HG03135 (cell line): ENCODE data around the gene LRRC73.
"Not testable (repeated sequence)": the region's sequence is repeated elsewhere in the genome, so short reads cannot be mapped to it uniquely, and the experiment has no call there.

Source experiments
- ATAC-seq: cut with Tn5 transposase; IDR thresholded peaks from one replicate; pipeline ENCODE4 v1.9.1; 2021; ENCODE audit warnings: mild to moderate bottlenecking, moderate library complexity; ENCODE audit not compliant: unreplicated experiment

Gene LRRC73

DNA sequence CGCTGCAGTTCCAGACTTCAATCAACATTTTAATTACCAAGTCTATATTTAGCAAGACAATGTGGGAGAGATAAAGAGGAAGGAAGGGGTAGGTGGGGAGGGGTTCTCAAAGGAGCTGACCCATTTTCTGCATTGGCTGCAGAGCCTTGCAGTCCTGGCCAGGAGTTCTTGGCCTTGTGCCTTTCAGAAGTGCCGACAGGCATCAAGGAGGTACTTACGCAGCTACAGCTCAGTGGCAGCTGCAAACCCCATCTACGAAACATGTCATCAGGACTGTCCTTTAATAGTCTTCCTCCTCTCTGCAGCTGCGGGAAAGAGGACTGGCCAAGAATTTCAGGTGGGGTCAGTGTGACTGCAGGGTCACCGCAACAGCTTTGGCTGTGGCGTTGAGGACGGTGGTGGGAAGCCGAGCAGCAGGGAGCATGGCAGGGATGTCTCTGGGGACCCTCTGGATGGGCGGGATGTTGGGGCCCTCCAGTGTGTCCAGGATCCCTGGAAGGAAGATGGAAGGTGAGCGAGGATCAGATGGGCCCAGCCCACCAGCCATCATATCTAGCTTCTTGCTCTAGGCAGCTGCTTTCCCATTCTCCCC lies 1.8 kb upstream of the LRRC73 start:
- ATAC-seq: no peak

DNA sequence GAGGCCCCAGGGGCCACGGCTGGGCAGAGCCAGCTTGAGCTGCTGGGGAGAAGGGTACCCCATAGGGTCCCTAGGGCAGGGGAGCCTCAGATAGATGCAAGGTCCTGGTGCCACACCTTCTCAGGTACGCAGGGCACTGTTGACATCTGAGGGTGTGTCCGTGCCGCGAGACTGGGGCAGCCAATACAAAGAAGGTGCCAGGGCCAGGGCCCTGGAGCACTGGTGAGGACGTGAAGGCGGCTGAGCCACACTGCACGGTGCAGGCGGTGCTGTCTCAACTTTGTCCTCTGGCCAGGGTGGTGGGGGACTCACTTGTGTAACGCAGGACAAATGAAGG lies 649 bp upstream of the LRRC73 start:
- ATAC-seq: no peak

DNA sequence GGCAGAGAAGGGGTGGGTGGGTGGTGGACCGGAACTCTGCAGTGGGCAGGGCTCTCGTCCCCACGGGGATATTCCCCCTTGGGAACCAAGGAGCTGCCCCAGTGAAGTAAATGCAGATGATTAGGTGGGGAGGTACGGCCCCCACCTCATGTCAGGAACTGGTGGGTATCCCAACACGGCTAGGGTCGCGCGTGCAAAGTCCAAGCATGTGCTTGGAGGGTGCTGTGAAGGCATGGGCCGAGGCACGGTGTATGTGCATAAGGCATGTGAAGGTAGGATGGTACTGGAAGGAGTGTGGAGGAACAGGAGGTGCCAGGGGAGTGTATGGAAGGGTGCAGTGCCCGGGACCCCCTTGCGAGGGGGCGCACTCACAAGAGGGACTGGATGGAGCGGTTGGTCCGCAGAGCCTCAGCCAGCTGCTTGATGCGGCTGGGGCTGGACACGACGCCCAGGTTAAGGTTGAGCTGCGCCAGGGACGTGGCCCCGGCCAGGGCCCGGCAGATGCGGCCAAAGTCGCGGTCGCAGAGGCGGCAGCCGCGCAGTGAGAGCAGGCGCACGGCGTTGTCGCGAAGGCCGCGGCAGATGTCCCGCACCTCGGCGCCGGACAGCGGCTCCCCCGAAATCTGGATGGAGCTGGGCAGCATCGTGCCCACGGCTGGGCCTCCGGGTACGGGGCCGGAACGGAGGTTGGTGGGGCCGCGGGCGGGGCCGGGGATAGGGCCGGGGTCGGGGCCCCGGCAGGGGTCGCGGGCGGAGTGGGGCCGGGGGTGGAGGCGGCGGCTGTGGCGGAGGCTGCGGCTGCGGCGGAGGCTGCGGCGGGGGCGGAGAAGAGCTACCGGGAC lies 783 bp downstream of the LRRC73 start:
- ATAC-seq: no peak

DNA sequence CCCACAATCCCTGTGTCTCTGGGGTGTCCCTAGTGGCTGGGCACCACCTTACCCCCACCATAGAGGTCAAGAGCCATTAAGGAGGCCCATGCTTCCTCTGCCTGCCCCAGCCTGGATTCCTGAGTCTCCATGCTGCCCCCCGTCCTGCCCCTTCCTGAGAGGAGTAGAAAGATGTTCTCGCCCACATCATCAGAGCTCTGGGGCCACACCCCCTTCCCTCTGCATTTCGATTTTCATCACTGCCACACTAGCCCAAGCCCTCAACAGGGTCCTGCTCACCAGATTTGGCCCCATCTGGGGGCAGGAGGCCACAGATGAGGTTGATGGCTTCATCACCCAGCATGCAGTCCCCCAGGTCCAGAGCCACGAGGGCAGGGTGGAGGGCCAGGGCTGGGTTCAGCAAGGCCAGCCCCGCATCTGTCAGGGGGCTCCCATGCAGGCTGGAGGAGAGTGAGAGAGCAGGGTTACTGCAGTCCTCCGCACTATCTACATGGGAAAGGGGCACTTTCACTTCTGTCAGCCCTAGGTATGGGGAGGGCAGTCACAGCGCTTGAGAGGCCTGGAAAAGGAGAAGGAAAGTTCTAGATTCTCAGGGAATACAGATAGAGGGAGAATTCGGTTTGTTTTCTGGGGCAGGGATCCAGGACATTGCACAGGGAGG lies 1.5 kb downstream of the LRRC73 start:
- no peak for ATAC-seq

DNA sequence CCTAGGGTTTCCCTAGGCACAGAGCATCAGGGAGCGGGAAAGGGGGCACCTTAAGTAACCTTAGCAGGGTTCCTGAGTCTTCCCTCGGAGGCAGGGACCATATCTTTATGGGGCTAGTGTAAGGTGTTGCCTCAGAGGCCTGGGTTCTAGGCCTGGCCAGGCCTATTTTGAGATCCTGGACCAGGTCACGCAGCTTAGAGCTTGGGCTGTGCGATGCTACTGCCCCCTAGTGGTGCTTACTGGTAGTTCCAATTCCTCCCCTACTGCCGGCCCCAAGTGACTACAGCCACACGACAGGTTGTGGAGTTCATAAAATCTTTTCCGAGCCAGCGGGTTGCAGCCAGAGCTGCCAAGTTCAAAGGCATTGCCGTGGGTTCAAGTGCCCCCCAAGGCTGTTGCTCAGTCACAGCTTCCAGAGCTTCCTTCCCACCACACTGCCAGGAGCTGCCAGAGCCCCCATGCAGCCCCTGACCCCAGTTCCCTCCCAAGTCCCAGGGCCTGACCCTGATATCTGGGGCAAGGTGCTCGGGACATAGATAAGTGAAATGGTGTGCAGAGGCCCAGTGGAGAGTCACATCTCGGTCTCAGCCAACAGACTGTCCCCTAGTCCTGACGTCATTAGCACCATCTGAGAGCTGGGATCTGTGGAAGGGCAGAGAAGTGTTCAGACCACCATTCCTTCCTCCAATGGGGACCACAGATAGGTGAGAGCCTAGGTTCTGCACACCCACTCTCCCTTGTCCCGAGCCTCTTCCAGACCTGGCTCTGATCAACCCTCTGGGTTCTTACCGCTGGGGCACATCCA lies 3.3 kb downstream of the LRRC73 start:
- ATAC-seq: no peak

DNA sequence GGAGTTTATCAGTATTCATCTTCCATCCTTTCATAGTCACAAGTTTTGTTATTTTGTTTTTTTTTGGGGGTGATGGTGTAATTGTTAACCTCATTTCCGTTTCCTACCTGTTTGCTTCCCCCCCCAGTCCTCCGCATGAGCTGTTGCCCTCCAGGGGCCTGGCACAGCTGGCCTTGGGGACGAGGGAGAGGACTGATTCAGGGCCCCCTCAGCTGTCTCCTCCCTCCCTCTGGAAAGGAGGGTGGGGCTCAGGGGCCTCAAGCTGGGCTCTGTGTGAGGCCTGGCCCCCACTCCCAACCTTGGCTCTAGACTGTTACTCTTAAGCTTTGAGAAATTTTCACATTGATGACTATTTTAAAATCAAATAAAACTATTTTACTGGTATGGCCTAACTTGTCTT lies 4.0 kb downstream of the LRRC73 start:
- ATAC-seq: no peak

DNA sequence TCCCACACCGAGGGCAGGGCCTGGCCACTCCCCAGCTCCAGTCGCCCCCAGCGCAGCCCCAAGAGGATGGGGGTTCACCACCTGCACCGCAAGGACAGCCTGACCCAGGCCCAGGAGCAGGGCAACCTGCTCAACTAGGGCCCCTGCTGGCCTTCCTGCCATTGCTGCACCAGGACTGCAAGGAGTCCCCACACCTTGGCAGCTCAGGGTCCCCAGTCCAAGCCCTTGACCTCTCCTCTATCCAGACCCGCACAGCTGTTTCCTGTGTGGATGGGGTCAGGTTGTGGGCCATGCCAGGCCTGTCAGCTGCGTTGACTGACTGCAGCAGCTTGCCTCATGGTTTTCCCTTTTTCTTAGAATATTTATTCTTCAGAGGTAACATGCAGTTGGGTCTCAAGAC lies 4.4 kb downstream of the LRRC73 start:
- no peak for ATAC-seq

DNA sequence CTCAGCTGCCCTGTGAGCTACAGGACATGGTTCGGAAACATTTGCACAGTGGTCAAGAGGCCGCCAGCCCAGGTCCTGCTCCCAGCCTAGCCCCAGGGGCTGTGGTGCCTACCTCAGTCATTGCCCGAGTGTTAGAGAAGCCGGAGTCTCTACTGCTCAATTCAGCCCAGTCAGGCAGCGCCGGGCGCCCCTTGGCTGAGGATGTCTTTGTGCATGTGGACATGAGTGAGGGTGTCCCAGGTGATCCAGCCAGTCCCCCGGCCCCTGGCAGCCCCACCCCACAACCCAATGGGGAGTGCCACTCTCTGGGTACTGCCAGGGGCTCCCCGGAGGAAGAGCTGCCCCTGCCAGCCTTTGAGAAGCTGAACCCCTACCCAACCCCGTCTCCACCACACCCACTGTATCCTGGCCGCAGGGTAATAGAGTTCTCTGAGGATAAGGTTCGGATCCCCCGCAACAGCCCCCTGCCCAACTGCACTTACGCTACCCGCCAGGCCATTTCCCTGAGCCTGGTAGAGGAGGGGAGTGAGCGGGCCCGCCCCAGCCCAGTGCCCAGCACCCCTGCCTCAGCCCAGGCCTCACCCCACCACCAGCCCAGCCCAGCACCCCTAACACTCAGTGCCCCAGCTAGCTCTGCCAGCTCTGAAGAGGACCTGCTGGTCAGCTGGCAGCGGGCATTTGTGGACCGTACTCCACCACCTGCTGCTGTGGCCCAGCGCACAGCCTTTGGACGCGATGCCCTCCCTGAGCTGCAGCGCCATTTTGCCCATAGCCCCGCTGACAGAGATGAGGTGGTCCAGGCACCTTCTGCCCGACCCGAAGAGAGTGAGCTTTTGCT lies 5.2 kb downstream of the LRRC73 start:
- no peak for ATAC-seq

DNA sequence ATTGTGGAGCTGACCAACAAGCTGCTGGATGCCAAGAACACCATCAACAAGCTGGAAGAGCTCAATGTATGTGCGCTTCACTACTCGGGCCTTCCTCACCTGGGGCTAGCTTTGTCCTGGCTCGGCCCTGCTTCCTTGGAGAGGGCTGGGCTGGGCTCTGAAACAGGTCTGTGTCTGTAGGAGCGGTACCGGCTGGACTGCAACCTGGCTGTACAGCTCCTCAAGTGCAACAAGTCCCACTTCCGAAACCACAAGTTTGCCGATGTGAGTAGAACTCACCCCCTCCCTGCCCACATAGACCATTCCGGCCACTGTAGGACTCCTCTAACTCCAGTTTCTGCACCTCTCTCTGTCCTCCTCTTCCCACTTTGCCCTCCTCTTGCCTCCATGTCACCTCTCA lies 6.7 kb downstream of the LRRC73 start:
- no peak for ATAC-seq

DNA sequence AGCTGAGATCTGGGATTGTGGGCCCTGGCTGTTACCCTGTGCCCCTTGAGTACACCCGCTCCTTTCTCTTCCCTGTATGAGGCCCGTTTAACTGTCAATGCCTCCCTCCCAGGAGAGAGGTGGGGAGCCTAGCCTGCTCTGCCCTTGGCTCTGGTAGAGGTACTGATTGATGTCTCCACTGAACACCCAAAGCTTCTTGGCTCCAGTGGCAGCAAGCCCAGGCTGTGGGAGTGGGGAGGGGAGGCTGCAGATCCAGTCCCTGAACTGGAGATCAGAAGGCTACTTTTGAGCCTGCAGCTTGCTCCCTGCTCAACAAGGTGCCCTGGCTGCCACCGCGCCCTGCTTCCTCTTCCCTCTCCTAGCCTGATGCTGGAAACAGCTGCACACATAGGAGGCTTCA lies 7.5 kb downstream of the LRRC73 start:
- ATAC-seq: no peak

DNA sequence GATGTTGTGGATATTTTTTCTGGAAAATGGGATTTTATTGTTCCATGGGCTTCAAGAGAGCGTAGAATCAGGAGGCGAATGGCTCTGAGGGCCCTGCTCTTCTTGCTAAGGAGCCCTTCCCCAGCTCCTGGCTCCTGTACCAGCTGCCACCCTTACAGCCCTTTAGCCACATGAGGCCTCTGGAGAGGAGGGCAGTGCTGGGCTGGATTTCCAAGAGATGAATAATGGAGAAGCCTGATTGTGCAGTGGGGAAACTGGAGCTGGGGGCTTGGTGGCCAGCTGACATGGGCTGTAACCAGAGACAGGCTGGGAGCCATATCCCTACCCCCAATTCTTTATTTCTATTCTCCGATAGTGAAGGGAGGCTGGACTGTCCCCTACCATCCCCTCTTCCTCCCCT lies 9.2 kb downstream of the LRRC73 start:
- no peak for ATAC-seq

DNA sequence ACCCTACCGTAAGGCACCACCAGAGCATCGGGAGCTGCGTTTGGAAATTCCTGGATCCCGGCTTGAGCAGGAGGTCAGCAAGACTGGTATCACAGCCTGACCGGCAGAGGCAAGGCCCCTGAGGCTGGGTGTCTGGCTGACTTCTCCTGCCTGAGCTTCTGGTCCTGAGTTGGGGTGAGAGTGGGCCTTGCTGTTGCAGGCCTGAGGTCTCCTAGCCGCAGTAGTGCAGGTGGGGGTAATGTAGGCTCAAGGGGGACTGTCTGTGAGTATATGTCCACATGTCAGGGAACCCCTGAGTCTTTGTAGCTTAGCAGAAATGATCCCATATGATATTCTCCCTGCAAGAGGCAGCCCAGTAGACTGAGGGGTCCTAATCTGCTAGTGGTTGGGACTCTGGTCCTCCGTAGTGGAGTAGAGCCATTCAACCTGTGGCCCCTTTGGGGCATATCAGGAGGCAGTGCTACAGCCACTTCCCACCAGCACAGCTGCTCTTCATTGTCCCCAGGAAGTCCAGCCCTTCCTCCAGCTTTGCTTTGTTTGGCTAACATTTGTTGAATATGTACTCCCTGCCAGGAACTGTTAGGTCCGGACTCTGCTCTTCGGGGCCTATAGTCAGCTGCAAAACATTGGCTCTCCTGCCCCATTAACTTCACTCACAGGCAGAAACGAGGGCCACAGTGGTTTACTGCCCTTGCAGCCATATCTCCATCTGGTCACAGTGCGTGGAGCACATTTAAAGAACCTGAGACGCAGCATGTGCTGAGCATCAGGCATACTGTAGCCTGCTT lies 10.9 kb downstream of the LRRC73 start:
- ATAC-seq: no peak

DNA sequence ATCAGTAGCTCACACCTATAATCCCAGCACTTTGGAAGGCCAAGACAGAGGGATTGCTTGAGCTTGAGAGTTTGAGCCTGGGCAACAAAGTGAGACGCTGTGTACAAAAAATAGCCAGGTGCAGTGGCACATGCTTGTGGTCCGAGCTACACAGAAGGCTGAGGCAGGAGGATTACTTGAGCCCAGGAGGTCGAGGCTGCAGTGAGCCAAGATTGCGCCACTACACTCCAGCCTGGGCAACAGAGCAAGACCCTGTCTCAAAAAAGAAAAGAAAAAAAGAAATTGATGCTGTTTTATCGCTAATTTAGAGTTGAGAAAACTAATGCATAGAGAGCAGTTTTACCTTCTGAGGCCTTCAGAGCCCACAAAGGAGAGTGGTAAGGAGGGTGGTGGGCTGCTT lies 11.9 kb downstream of the LRRC73 start:
- ATAC-seq: not testable (repeated sequence)

DNA sequence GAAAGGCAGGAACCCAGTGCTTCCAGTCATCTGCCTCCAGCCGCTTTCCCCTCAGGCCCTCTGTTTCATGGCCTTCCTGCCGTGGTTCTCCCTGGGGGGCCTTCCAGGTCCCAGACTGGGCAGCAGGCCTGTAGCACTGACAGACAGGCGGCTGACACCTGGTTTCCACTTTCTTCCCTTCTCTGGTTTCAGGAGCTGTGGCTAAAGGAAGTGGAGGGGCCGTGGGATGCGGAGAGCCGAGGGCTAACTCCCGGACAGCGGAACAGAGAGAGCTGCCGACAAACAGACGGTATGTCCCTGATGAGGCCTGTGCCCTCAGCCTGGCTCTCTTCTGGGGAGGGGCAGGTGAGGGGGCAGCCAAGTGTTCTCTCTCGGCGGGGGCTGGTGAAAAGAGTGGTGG lies 12.5 kb downstream of the LRRC73 start:
- ATAC-seq: no peak

DNA sequence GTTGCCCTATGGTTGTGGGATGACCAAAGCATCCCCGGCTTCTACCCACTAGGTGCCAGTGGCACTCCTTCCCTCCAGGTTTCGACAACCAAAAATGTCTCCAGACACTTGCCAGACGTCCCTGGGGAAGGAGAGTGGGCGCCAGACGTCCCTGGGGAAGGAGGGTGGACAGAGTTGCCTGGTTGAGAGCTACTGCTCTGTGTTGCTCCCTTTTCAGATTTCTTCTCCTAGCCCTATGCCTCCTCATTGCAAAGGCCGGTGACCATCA lies 13.1 kb downstream of the LRRC73 start:
- no peak for ATAC-seq

DNA sequence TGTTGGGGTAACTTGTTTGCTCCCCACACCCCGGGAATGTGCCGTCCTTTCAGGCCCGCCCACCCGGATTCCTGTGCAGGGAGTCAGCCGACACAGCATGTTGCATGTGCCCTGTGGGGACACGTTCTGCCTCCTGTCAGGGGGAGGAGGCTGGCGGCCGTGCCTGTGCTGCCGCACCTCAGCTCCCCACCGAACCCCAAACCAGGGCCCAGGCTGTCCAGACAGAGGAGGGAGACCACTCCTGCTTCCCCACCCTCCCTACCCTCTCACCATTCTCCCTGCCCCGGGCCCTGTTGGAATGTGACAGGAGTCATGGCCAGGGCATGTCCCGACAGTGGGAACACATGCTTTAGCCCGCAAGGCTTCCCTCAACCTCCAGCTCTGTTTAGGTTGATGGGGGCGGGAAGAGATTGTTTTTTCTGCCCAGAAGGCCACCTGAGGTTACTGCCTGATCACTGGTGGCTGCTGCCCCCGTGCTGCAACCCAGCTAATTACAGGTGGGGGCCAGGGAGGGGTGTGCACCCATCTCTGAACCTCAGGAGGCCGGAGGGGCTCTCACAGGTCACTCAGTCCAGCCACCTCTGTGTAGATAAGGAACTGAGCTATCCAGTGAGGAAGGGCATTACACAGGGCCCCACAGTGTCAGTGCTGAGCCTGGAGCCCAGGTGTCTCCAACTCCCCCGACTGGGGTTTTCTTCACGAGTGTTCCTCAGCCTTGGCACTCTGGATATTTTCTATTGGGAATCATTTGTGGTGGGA lies 13.6 kb downstream of the LRRC73 start:
- ATAC-seq: no peak

DNA sequence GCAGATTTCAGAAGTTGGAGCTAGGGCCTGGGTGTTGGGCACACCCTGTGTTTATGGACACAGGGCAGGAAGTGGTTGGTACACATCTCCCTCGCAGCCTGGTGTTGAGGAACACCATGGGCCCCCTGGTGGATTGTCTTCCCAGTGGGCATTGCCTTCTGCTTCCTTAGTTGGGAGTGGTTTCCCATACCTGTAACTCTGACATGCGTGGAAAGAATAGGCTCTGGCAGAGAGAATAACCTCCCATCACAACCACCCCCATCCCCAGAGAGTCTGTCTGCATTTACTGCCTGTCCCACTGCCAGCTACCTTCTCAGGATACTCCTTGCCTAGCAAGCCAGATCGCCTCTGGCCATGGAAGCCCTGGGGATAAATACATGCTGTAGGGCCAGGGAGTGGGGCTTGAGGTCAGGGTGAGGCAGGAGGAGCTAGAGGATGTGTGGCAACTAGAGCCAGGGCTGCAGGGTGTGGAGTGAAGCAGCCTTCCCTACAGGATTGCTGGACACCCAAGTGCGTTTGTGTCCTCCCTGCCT lies 14.7 kb downstream of the LRRC73 start:
- ATAC-seq: no peak

DNA sequence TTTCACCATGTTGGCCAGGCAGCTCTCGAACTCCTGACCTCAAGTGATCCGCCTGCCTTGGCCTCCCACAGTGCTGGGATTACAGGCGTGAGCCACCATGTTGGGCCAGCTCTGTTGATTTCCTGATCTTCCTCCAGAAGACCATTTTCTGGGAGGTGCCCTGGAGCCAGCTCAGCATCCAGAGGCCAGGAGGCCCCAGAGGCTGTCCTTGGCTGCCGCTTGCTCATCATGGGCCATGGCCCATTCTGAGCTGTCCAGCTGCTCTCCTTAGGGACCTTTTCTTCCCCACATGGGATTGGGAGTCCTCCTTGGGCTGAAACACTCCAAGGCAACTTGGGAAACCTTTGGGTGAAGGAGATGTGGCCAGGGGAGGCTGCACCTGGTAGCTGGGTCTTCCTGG lies 15.4 kb downstream of the LRRC73 start:
- no peak for ATAC-seq

DNA sequence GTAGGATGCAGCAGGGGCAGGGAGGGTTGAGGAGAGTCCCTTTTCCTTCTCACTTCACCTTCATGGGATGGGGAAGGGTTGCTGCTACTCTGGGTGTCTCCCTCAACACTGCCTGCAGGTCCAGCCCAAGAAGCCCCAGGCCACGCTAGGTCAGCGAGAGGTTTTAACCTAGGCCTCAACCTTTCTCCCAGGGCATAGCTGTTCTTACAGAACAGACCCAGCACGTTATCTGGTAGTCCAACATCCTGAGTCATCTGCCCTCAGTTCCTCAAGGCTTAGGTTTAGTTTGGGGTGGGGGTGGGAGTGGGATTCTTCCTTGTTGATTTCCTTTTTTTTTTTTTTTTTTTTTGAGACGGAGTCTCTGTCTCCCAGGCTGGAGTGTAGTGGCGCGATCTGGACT lies 15.8 kb downstream of the LRRC73 start:
- ATAC-seq: no peak
